ENCODE results near the gene ADCY3. TPM values are rescaled to one million over a fixed set of nuclear protein-coding genes. Genes with fewer than 3 reads are reported as not detected.

ADCY3 gene
- total and polyA plus RNA-seq, 10 of the 15 experiments (the other 5 are each of a cell fraction or from before 2014, with no cell fraction given) = 2.8 to 102 (median 50.4) TPM

DNA sequence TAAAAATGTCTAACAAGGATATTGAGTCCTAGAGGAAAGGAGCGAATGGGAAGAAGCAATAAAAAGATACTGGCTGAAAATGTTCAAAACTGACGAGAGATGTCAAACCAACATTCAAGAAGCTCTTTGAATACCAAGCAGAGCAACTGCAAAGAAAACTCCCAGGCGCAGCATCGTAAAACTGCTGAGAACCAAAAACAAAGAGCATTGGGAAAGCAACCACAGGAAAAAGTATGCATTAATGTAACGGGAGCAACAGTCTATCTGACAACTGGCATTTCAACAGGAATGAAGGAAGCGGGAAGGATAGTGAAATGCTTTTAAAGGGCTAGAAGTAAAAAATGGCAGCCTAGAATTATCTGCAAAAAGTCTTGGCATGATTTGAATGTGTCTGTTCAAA, 53.1 kb downstream of the ADCY3 start (continued):
- TF ChIP-seq NKRF (conservative IDR thresholded peaks at IDR 0.05) = no peak
- TF ChIP-seq MTA2 (IDR thresholded peaks at IDR 0.05; ENCODE audit: low read depth) = no peak
- TF ChIP-seq E2F8 (IDR thresholded peaks at IDR 0.05; ENCODE audit: low read depth, partially characterized antibody) = no peak
- TF ChIP-seq CREB1 (IDR thresholded peaks at IDR 0.05; ENCODE audit: low read depth) = no peak
- TF ChIP-seq ESRRA (IDR thresholded peaks at IDR 0.05; ENCODE audit: low read length) = no peak
- no peak for TF ChIP-seq EED (IDR thresholded peaks at IDR 0.05; ENCODE audit: low read depth)
- TF ChIP-seq CREM (IDR thresholded peaks at IDR 0.05; ENCODE audit: low read depth) = no peak
- TF ChIP-seq STAT1 (conservative IDR thresholded peaks at IDR 0.05) = no peak
- TF ChIP-seq RAD51 (IDR thresholded peaks at IDR 0.05) = no peak
- no peak for TF ChIP-seq TCF7 (IDR thresholded peaks at IDR 0.05; ENCODE audit: borderline replicate concordance)
- TF ChIP-seq NBN (IDR thresholded peaks at IDR 0.05) = no peak
